ENCODE measurements around the gene LRIF1. TPM values are rescaled to one million over a fixed set of nuclear protein-coding genes. Genes with fewer than 3 reads are reported as not detected.
A peak's percentile ranks its signal among the peaks of the same experiment; 100 is the strongest.

The LRIF1 gene
- total RNA-seq, 1 experiment from 2014 or later: 17.9 TPM

GRCh38 chr1:110962892-110963690 lies 631 bp downstream of the LRIF1 start:
- CTCF ChIA-PET: no interaction called here
- TF ChIP-seq CTCF (IDR thresholded peaks at IDR 0.05; ENCODE audit: unreplicated experiment): no peak
- intact Hi-C loops (cut with micrococcal nuclease; ENCODE audit: unreplicated experiment): no loop called here
- TSS peak; percentile 67 for BruUV-seq (replicated peaks)
- Mint-ChIP-seq H3K27ac (ENCODE audit: unreplicated experiment) (peak overlapping the region; percentile 99), H3K36me3 (ENCODE audit: insufficient read depth, unreplicated experiment) (peaks cover 53% of the 10 kb centered on the region), H3K4me1 (ENCODE audit: low read depth, unreplicated experiment) (peaks cover 22% of the 10 kb centered on the region), H3K27me3 (ENCODE audit: unreplicated experiment) (no peaks in the 10 kb centered on the region), H3K9me3 (ENCODE audit: low read depth, unreplicated experiment) (peaks cover 22% of the 10 kb centered on the region), H3K4me3 (ENCODE audit: low read depth, unreplicated experiment) (peak overlapping the region; percentile 75)
- peak; percentile 32 for DNase-seq

- no peak for TF ChIP-seq CTCF (IDR thresholded peaks at IDR 0.05; ENCODE audit: unreplicated experiment)
- no peaks in the 10 kb centered on the region for H3K27me3 Mint-ChIP-seq (ENCODE audit: unreplicated experiment)
- CTCF ChIA-PET: no interaction called here
- H3K4me1 Mint-ChIP-seq (ENCODE audit: low read depth, unreplicated experiment): peaks cover 22% of the 10 kb centered on the region
- intact Hi-C loops (cut with micrococcal nuclease; ENCODE audit: unreplicated experiment): no loop called here
- H3K4me3 Mint-ChIP-seq (ENCODE audit: low read depth, unreplicated experiment): no peak overlapping the region
- no peak for DNase-seq
- BruUV-seq (replicated peaks): no TSS peak
- H3K36me3 Mint-ChIP-seq (ENCODE audit: insufficient read depth, unreplicated experiment): peaks cover 53% of the 10 kb centered on the region
- peaks cover 19% of the 10 kb centered on the region for H3K9me3 Mint-ChIP-seq (ENCODE audit: low read depth, unreplicated experiment)
- H3K27ac Mint-ChIP-seq (ENCODE audit: unreplicated experiment): no peak overlapping the region
Observed at GRCh38 chr1:110961902-110962301, 1.8 kb downstream of the LRIF1 start.

GRCh38 chr1:110960777-110961420 lies 2.8 kb downstream of the LRIF1 start:
- intact Hi-C loops (cut with micrococcal nuclease; ENCODE audit: unreplicated experiment): no loop called here
- Mint-ChIP-seq H3K4me3 (ENCODE audit: low read depth, unreplicated experiment) (no peak overlapping the region), H3K27me3 (ENCODE audit: unreplicated experiment) (no peaks in the 10 kb centered on the region), H3K4me1 (ENCODE audit: low read depth, unreplicated experiment) (peaks cover 22% of the 10 kb centered on the region), H3K36me3 (ENCODE audit: insufficient read depth, unreplicated experiment) (peaks cover 53% of the 10 kb centered on the region), H3K27ac (ENCODE audit: unreplicated experiment) (no peak overlapping the region), H3K9me3 (ENCODE audit: low read depth, unreplicated experiment) (peaks cover 18% of the 10 kb centered on the region)
- TF ChIP-seq CTCF (IDR thresholded peaks at IDR 0.05; ENCODE audit: unreplicated experiment): no peak
- CTCF ChIA-PET: interaction anchor here (0.6 kb wide), 1 partner anchor 332 kb away, joined by 3 read pairs; no protein-coding TSS in a partner anchor
- no TSS peak for BruUV-seq (replicated peaks)
- no peak for DNase-seq

GRCh38 chr1:110957798-110958197 lies 5.9 kb downstream of the LRIF1 start:
- H3K9me3 Mint-ChIP-seq (ENCODE audit: low read depth, unreplicated experiment): peaks cover 9% of the 10 kb centered on the region
- CTCF ChIA-PET: no interaction called here
- no peak for DNase-seq
- TF ChIP-seq CTCF (IDR thresholded peaks at IDR 0.05; ENCODE audit: unreplicated experiment): no peak
- H3K27me3 Mint-ChIP-seq (ENCODE audit: unreplicated experiment): no peaks in the 10 kb centered on the region
- no peak overlapping the region for H3K4me3 Mint-ChIP-seq (ENCODE audit: low read depth, unreplicated experiment)
- H3K4me1 Mint-ChIP-seq (ENCODE audit: low read depth, unreplicated experiment): peaks cover 15% of the 10 kb centered on the region
- peaks cover 24% of the 10 kb centered on the region for H3K36me3 Mint-ChIP-seq (ENCODE audit: insufficient read depth, unreplicated experiment)
- intact Hi-C loops (cut with micrococcal nuclease; ENCODE audit: unreplicated experiment): no loop called here
- no TSS peak for BruUV-seq (replicated peaks)
- no peak overlapping the region for H3K27ac Mint-ChIP-seq (ENCODE audit: unreplicated experiment)
